ENCODE data around the gene EEFSEC. TPM values are rescaled to one million over a fixed set of nuclear protein-coding genes. Genes with fewer than 3 reads are reported as not detected.

The EEFSEC gene
- total RNA-seq, 1 donor from 2014 or later: 12.2 TPM

GRCh38 chr3:128397484-128397883, 244.2 kb downstream of the EEFSEC start:
- Mint-ChIP-seq H3K9me3 (ENCODE audit: low read depth) (no peaks in the 10 kb centered on the region), H3K27me3 (ENCODE audit: low read depth) (no peaks in the 10 kb centered on the region), H3K27ac (ENCODE audit: unreplicated experiment) (no peak overlapping the region), H3K36me3 (ENCODE audit: low read depth) (no peaks in the 10 kb centered on the region), H3K4me1 (ENCODE audit: low read depth) (peaks cover 6% of the 10 kb centered on the region), H3K4me3 (ENCODE audit: unreplicated experiment) (no peak overlapping the region)
- no peak for DNase-seq (ENCODE audit: low spot score)
- TF ChIP-seq CTCF (IDR thresholded peaks at IDR 0.05): no peak

GRCh38 chr3:128398586-128398985, 245.3 kb downstream of the EEFSEC start:
- H3K36me3 Mint-ChIP-seq (ENCODE audit: low read depth): peaks cover 1% of the 10 kb centered on the region
- no peak overlapping the region for H3K27ac Mint-ChIP-seq (ENCODE audit: unreplicated experiment)
- H3K9me3 Mint-ChIP-seq (ENCODE audit: low read depth): no peaks in the 10 kb centered on the region
- TF ChIP-seq CTCF (IDR thresholded peaks at IDR 0.05): no peak
- H3K27me3 Mint-ChIP-seq (ENCODE audit: low read depth): peaks cover 2% of the 10 kb centered on the region
- DNase-seq (ENCODE audit: low spot score): no peak
- H3K4me3 Mint-ChIP-seq (ENCODE audit: unreplicated experiment): no peak overlapping the region
- H3K4me1 Mint-ChIP-seq (ENCODE audit: low read depth): peaks cover 6% of the 10 kb centered on the region

- no peak overlapping the region for H3K4me3 Mint-ChIP-seq (ENCODE audit: unreplicated experiment)
- H3K36me3 Mint-ChIP-seq (ENCODE audit: low read depth): peaks cover 1% of the 10 kb centered on the region
- H3K27me3 Mint-ChIP-seq (ENCODE audit: low read depth): peaks cover 2% of the 10 kb centered on the region
- no peak for TF ChIP-seq CTCF (IDR thresholded peaks at IDR 0.05)
- no peaks in the 10 kb centered on the region for H3K9me3 Mint-ChIP-seq (ENCODE audit: low read depth)
- no peak overlapping the region for H3K27ac Mint-ChIP-seq (ENCODE audit: unreplicated experiment)
- DNase-seq (ENCODE audit: low spot score): no peak
- peaks cover 6% of the 10 kb centered on the region for H3K4me1 Mint-ChIP-seq (ENCODE audit: low read depth)
Measured at GRCh38 chr3:128399221-128399915, 246.1 kb downstream of the EEFSEC start.

GRCh38 chr3:128400671-128401070, 247.4 kb downstream of the EEFSEC start:
- Mint-ChIP-seq H3K27me3 (ENCODE audit: low read depth) (peaks cover 2% of the 10 kb centered on the region), H3K4me3 (ENCODE audit: unreplicated experiment) (no peak overlapping the region), H3K9me3 (ENCODE audit: low read depth) (no peaks in the 10 kb centered on the region), H3K27ac (ENCODE audit: unreplicated experiment) (no peak overlapping the region), H3K36me3 (ENCODE audit: low read depth) (peaks cover 1% of the 10 kb centered on the region), H3K4me1 (ENCODE audit: low read depth) (no peaks in the 10 kb centered on the region)
- TF ChIP-seq CTCF (IDR thresholded peaks at IDR 0.05): no peak
- DNase-seq (ENCODE audit: low spot score): no peak

GRCh38 chr3:128402319-128402718, 249.0 kb downstream of the EEFSEC start:
- Mint-ChIP-seq H3K4me3 (ENCODE audit: unreplicated experiment) (no peak overlapping the region), H3K27me3 (ENCODE audit: low read depth) (peaks cover 5% of the 10 kb centered on the region), H3K27ac (ENCODE audit: unreplicated experiment) (no peak overlapping the region), H3K36me3 (ENCODE audit: low read depth) (peaks cover 1% of the 10 kb centered on the region), H3K4me1 (ENCODE audit: low read depth) (no peaks in the 10 kb centered on the region), H3K9me3 (ENCODE audit: low read depth) (no peaks in the 10 kb centered on the region)
- TF ChIP-seq CTCF (IDR thresholded peaks at IDR 0.05): no peak
- DNase-seq (ENCODE audit: low spot score): no peak

Data from chondrocyte (in vitro differentiated cells).